Liver (tissue), 9 donors: ENCODE results near the gene EGLN1. TPM values are rescaled to one million over a fixed set of nuclear protein-coding genes. Genes with fewer than 3 reads are reported as not detected.

ENCODE experiments used
- DNase-seq: peaks from one replicate; pipeline ENCODE4 v3.0.0-alpha.2; 2017; ENCODE audit warnings: low spot score
- H3K27ac ChIP-seq, 2 donors: one replicate each; pipeline ENCODE4 v1.7.0; 2013; ENCODE audit warnings: inconsistent platforms in 2 of 2, low read length in 2 of 2, control low read depth in 1 of 2, low read depth in 1 of 2, mild to moderate bottlenecking in 1 of 2
- H3K27me3 ChIP-seq, 4 donors: one replicate each; pipeline versions ENCODE4 v1.6.1 to v1.7.0; 2013; ENCODE audit warnings: low read length in 3 of 4, inconsistent platforms in 1 of 4, mild to moderate bottlenecking in 1 of 4, moderate library complexity in 1 of 4; ENCODE audit not compliant: control insufficient read depth in 4 of 4, insufficient read depth in 4 of 4
- H3K36me3 ChIP-seq, 4 donors: one replicate each; pipeline versions ENCODE4 v1.6.1 to v1.7.0; 2013; ENCODE audit warnings: low read length in 3 of 4, mild to moderate bottlenecking in 3 of 4, low read depth in 1 of 4, moderate library complexity in 1 of 4; ENCODE audit not compliant: control insufficient read depth in 4 of 4, insufficient read depth in 3 of 4
- H3K4me1 ChIP-seq, 4 donors: one replicate each; pipeline versions ENCODE4 v1.6.1 to v1.7.0; 2013; ENCODE audit warnings: low read length in 3 of 4, mild to moderate bottlenecking in 3 of 4, moderate library complexity in 1 of 4; ENCODE audit not compliant: control insufficient read depth in 4 of 4, insufficient read depth in 4 of 4
- H3K4me3 ChIP-seq, 3 donors: one replicate each; pipeline versions ENCODE4 v1.6.1 to v1.7.0; 2013; ENCODE audit warnings: low read length in 3 of 3, control low read depth in 1 of 3, low read depth in 1 of 3, mild to moderate bottlenecking in 1 of 3
- H3K9ac ChIP-seq, 2 donors: one replicate each; pipeline ENCODE4 v1.7.0; 2013; ENCODE audit warnings: low read length in 2 of 2, mild to moderate bottlenecking in 2 of 2, moderate library complexity in 2 of 2, control low read depth in 1 of 2, low read depth in 1 of 2
- H3K9me3 ChIP-seq, 4 donors: one replicate each; pipeline versions ENCODE4 v1.6.1 to v1.7.0; 2013; ENCODE audit warnings: low read length in 3 of 4; ENCODE audit not compliant: control insufficient read depth in 4 of 4
- ATF3 ChIP-seq: IDR thresholded peaks from 2 replicates; pipeline ENCODE4 v1.6.1; 2016; ENCODE audit warnings: antibody characterized with exemption
- EGR1 ChIP-seq, 2 donors: IDR thresholded peaks; 2 replicates each; pipeline ENCODE4 v1.6.1; 2016 to 2018; ENCODE audit warnings: antibody characterized with exemption in 2 of 2, low read depth in 2 of 2
- FOXA1 ChIP-seq: IDR thresholded peaks from 2 replicates; pipeline ENCODE4 v1.6.1; 2016; ENCODE audit warnings: antibody characterized with exemption
- FOXA2 ChIP-seq: IDR thresholded peaks from 2 replicates; pipeline ENCODE4 v1.6.1; 2016; ENCODE audit warnings: antibody characterized with exemption
- GABPA ChIP-seq, 2 donors: IDR thresholded peaks in 1 of 2; conservative IDR thresholded peaks in 1 of 2; 2 replicates each; pipeline ENCODE4 v1.6.1; 2016; ENCODE audit warnings: antibody characterized with exemption in 2 of 2, mild to moderate bottlenecking in 1 of 2, moderate library complexity in 1 of 2
- HNF4A ChIP-seq, 2 donors: conservative IDR thresholded peaks; 2 replicates each; pipeline ENCODE4 v1.6.1; 2016; ENCODE audit warnings: antibody characterized with exemption in 2 of 2, mild to moderate bottlenecking in 2 of 2
- HNF4G ChIP-seq: IDR thresholded peaks from 2 replicates; pipeline ENCODE4 v1.6.1; 2016; ENCODE audit warnings: antibody characterized with exemption
- JUND ChIP-seq, 2 donors: IDR thresholded peaks; 2 replicates each; pipeline ENCODE4 v1.6.1; 2016; ENCODE audit warnings: antibody characterized with exemption in 2 of 2
- MAX ChIP-seq: IDR thresholded peaks from 2 replicates; pipeline ENCODE4 v1.6.1; 2016; ENCODE audit warnings: antibody characterized with exemption
- NR2F2 ChIP-seq: IDR thresholded peaks from 2 replicates; pipeline ENCODE4 v1.6.1; 2016; ENCODE audit warnings: antibody characterized with exemption
- RAD21 ChIP-seq, 2 donors: IDR thresholded peaks; 2 replicates each; pipeline ENCODE4 v1.6.1; 2016; ENCODE audit warnings: antibody characterized with exemption in 2 of 2, mild to moderate bottlenecking in 2 of 2
- REST ChIP-seq: IDR thresholded peaks from 2 replicates; pipeline ENCODE4 v1.6.1; 2016; ENCODE audit warnings: antibody characterized with exemption, mild to moderate bottlenecking
- RXRA ChIP-seq, 2 donors: IDR thresholded peaks; 2 replicates each; pipeline ENCODE4 v1.6.1; 2017 to 2018; ENCODE audit warnings: antibody characterized with exemption in 2 of 2, mild to moderate bottlenecking in 1 of 2
- SP1 ChIP-seq: IDR thresholded peaks from 2 replicates; pipeline ENCODE4 v1.6.1; 2018; ENCODE audit warnings: antibody characterized with exemption, mild to moderate bottlenecking
- TAF1 ChIP-seq: conservative IDR thresholded peaks from 2 replicates; pipeline ENCODE4 v1.6.1; 2016; ENCODE audit warnings: antibody characterized with exemption, mild to moderate bottlenecking
- ZBTB33 ChIP-seq: IDR thresholded peaks from 2 replicates; pipeline ENCODE4 v1.6.1; 2016; ENCODE audit warnings: antibody characterized with exemption
- WGBS: extraction: QIAGEN DNeasy Blood & Tissue Kit; methylation state at CpG from one replicate; pipeline ENCODE4 v1.1.7; 2013; 5-methylcytosine and 5-hydroxymethylcytosine counted together
- polyA plus RNA-seq, 2 donors: library from polyadenylated mRNA; stranded (reverse) in 1 of 2; unstranded in 1 of 2; fragments of 200-250 nt in 1 of 2; fragments of >200 nt in 1 of 2; fragmentation: Nextera tagmentation in 1 of 2; extraction: Ambion mirVana in 1 of 2; gene quantifications; one replicate each; pipeline versions ENCODE4 v1.2.1 to v1.2.3, GENCODE V29; 2013 to 2015
- total RNA-seq, 2 donors: library from RNA; depleted of rRNA; stranded (reverse); fragments of >200 nt; gene quantifications; one replicate each; pipeline ENCODE4 v1.2.3, GENCODE V29; 2014
- donor health status: healthy.
- donor health status: healthy.
- donor health status: healthy.
- donor health status: healthy.
- donor health status: healthy.

Gene EGLN1
- total and polyA plus RNA-seq, 4 donors, result 7.2 to 44.8 (median 22.2) TPM

GRCh38 chr1:231407547-231408396 is 14.3 kb downstream of the EGLN1 start:
- 54% methylated on average over 6 of the region's 6 CpGs for WGBS
- H3K9me3 ChIP-seq, result no peaks in the 10 kb centered on the region
- H3K27ac ChIP-seq, result peak overlapping the region in 1 of 2 donors; percentile 48
- H3K27me3 ChIP-seq, result no peaks in the 10 kb centered on the region
- H3K4me3 ChIP-seq, result no peak overlapping the region
- no peak overlapping the region for H3K9ac ChIP-seq
- no peak for TF ChIP-seq TAF1
- TF ChIP-seq HNF4A (conservative IDR thresholded peaks at IDR 0.05), result peak in 1 of 2 donors; percentile 32
- TF ChIP-seq RXRA (IDR thresholded peaks at IDR 0.05), result peak in 1 of 2 donors; percentile 77
- H3K4me1 ChIP-seq, result peaks cover 9 to 37% (median 27%) of the 10 kb centered on the region in 4 donors
- DNase-seq, result no peak
- H3K36me3 ChIP-seq, result no peaks in the 10 kb centered on the region

GRCh38 chr1:231407049-231407448 is 15.0 kb downstream of the EGLN1 start:
- 72% methylated on average over 3 of the region's 3 CpGs for WGBS
- H3K27me3 ChIP-seq, result no peaks in the 10 kb centered on the region
- no peak overlapping the region for H3K4me3 ChIP-seq
- H3K27ac ChIP-seq, result peak overlapping the region in 1 of 2 donors; percentile 48
- TF ChIP-seq JUND (IDR thresholded peaks at IDR 0.05), result no peak
- no peak for TF ChIP-seq SP1
- no peak for TF ChIP-seq HNF4G
- no peak for TF ChIP-seq ATF3
- no peak for TF ChIP-seq EGR1 (IDR thresholded peaks at IDR 0.05; ENCODE audit: low read depth in 2 of 2)
- TF ChIP-seq REST, result no peak
- TF ChIP-seq ZBTB33, result no peak
- no peak for TF ChIP-seq FOXA2
- TF ChIP-seq HNF4A (conservative IDR thresholded peaks at IDR 0.05), result no peak
- no peak for TF ChIP-seq MAX
- no peak for TF ChIP-seq NR2F2
- no peak for TF ChIP-seq RXRA (IDR thresholded peaks at IDR 0.05)
- no peak for TF ChIP-seq RAD21 (IDR thresholded peaks at IDR 0.05)
- no peak for TF ChIP-seq FOXA1
- TF ChIP-seq GABPA (IDR thresholded peaks at IDR 0.05 in 1 of 2, conservative IDR thresholded peaks at IDR 0.05 in 1 of 2), result no peak
- TF ChIP-seq TAF1, result no peak
- H3K4me1 ChIP-seq, result peaks cover 9 to 37% (median 27%) of the 10 kb centered on the region in 4 donors
- H3K9ac ChIP-seq, result peak overlapping the region in 1 of 2 donors; percentile 14
- H3K36me3 ChIP-seq, result no peaks in the 10 kb centered on the region
- DNase-seq, result no peak
- no peaks in the 10 kb centered on the region for H3K9me3 ChIP-seq
